Mesothelial cell of epicardium (in vitro differentiated cells): ENCODE data around the gene GSDMA. TPM values are rescaled to one million over a fixed set of nuclear protein-coding genes. Genes with fewer than 3 reads are reported as not detected.
A peak's percentile ranks its signal among the peaks of the same experiment; 100 is the strongest.

Experiments used
- DNase-seq, 2 experiments: peaks; one replicate each; pipeline ENCODE4 v3.0.0; 2021; ENCODE audit warnings: low spot score in 2 of 2; ENCODE audit not compliant: unreplicated experiment in 2 of 2
- H3K27ac Mint-ChIP-seq: 2 replicates; pipeline ENCODE4 v1.8.0; 2021; ENCODE audit warnings: mixed read lengths
- H3K27me3 Mint-ChIP-seq: 2 replicates; pipeline ENCODE4 v1.8.0; 2021; ENCODE audit warnings: low read depth, mixed read lengths
- H3K36me3 Mint-ChIP-seq: 2 replicates; pipeline ENCODE4 v1.8.0; 2021; ENCODE audit warnings: mixed read lengths
- H3K4me1 Mint-ChIP-seq: 2 replicates; pipeline ENCODE4 v1.8.0; 2021; ENCODE audit warnings: mixed read lengths
- H3K4me3 Mint-ChIP-seq: 2 replicates; pipeline ENCODE4 v1.8.0; 2021; ENCODE audit warnings: mild to moderate bottlenecking, moderate library complexity, mixed read lengths
- H3K9me3 Mint-ChIP-seq: 2 replicates; pipeline ENCODE4 v1.8.0; 2021; ENCODE audit warnings: mixed read lengths
- total RNA-seq: library from RNA; stranded (reverse); gene quantifications from 3 replicates; pipeline ENCODE4 v1.2.1, GENCODE V29; 2021
- TF ChIP-seq, protein P1 (sequence below): fragments of 200-600 bp; sonication (generic); IDR thresholded peaks from one replicate; pipeline ENCODE4 v1.5.0; 2021; ENCODE audit warnings: antibody characterized with exemption; ENCODE audit not compliant: unreplicated experiment

The GSDMA gene
- total RNA-seq, 1 donor from 2014 or later = not detected

GRCh38 chr17:39924691-39925055, 38.1 kb upstream of the GSDMA start:
- Mint-ChIP-seq H3K36me3 (peaks cover 14% of the 10 kb centered on the region), H3K27ac (peak overlapping the region; percentile 65), H3K4me1 (peaks cover 43% of the 10 kb centered on the region), H3K4me3 (peak overlapping the region; percentile 12), H3K27me3 (no peaks in the 10 kb centered on the region), H3K9me3 (no peaks in the 10 kb centered on the region)
- TF ChIP-seq, protein P1, sequence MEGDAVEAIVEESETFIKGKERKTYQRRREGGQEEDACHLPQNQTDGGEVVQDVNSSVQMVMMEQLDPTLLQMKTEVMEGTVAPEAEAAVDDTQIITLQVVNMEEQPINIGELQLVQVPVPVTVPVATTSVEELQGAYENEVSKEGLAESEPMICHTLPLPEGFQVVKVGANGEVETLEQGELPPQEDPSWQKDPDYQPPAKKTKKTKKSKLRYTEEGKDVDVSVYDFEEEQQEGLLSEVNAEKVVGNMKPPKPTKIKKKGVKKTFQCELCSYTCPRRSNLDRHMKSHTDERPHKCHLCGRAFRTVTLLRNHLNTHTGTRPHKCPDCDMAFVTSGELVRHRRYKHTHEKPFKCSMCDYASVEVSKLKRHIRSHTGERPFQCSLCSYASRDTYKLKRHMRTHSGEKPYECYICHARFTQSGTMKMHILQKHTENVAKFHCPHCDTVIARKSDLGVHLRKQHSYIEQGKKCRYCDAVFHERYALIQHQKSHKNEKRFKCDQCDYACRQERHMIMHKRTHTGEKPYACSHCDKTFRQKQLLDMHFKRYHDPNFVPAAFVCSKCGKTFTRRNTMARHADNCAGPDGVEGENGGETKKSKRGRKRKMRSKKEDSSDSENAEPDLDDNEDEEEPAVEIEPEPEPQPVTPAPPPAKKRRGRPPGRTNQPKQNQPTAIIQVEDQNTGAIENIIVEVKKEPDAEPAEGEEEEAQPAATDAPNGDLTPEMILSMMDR = no peak
- DNase-seq = no peak

GRCh38 chr17:39925282-39926134, 37.3 kb upstream of the GSDMA start:
- peak overlapping the region; percentile 82 for H3K4me3 Mint-ChIP-seq
- no peak for DNase-seq

DNA sequence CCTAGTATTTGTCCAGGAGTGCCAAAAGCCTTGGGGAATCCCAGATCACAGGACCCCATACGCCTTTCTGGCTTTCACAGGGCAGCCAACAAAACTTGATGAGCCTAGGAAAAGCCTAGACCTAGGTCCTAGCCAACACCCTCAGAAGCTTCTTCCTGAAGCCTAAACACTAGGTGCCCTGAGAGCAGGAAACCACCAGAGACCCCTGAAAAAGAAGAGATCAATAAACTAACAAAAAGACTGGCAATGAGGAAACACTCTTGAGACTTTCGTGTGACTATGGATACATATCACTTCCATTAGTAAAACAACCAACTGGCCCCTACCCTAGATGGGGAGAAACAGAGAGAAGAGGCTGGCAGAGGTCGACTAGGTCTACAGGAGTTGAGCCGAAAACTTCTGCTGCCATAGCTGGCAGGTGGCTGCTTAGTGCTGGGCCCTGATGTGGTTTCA, 36.6 kb upstream of the GSDMA start:
- Mint-ChIP-seq H3K27ac (peak overlapping the region; percentile 84), H3K4me3 (peak overlapping the region; percentile 82), H3K4me1 (peaks cover 43% of the 10 kb centered on the region), H3K9me3 (no peaks in the 10 kb centered on the region), H3K27me3 (no peaks in the 10 kb centered on the region), H3K36me3 (peaks cover 14% of the 10 kb centered on the region)
- DNase-seq = no peak
- TF ChIP-seq, protein P1 = no peak

More at GRCh38 chr17:39925282-39926134, 37.3 kb upstream of the GSDMA start:
- Mint-ChIP-seq H3K36me3 (peaks cover 14% of the 10 kb centered on the region), H3K4me1 (peaks cover 43% of the 10 kb centered on the region), H3K9me3 (no peaks in the 10 kb centered on the region), H3K27ac (peak overlapping the region; percentile 84), H3K27me3 (no peaks in the 10 kb centered on the region)
- TF ChIP-seq, protein P1 = no peak

GRCh38 chr17:39926588-39927100, 36.2 kb upstream of the GSDMA start:
- peak in 1 of 2 experiments; percentile 55 for DNase-seq

GRCh38 chr17:39927101-39927928, 35.5 kb upstream of the GSDMA start, which contains the start of the genes LRRC3C and ORMDL3:
LRRC3C (plus strand) TSS chr17:39927732; CDS start chr17:39941524, 13,792 bp downstream.
ORMDL3 (minus strand) TSS chr17:39927601; CDS start chr17:39924203, 3,398 bp downstream.
- H3K36me3 Mint-ChIP-seq = peaks cover 9% of the 10 kb centered on the region
- H3K4me3 Mint-ChIP-seq = peak within 1 kb of the TSS; percentile 82
- no peaks in the 10 kb centered on the region for H3K9me3 Mint-ChIP-seq
- H3K4me1 Mint-ChIP-seq = peaks cover 43% of the 10 kb centered on the region
- peak; percentile 90 to 97 for DNase-seq
- H3K27ac Mint-ChIP-seq = peak within 1 kb of the TSS; percentile 96
- TF ChIP-seq, protein P1 = no peak
- H3K27me3 Mint-ChIP-seq = no peaks in the 10 kb centered on the region

More at GRCh38 chr17:39926588-39927100, 36.2 kb upstream of the GSDMA start:
- peak overlapping the region; percentile 82 for H3K4me3 Mint-ChIP-seq
- peaks cover 43% of the 10 kb centered on the region for H3K4me1 Mint-ChIP-seq
- no peaks in the 10 kb centered on the region for H3K9me3 Mint-ChIP-seq
- no peaks in the 10 kb centered on the region for H3K27me3 Mint-ChIP-seq
- H3K36me3 Mint-ChIP-seq = peaks cover 14% of the 10 kb centered on the region
- TF ChIP-seq, protein P1 = no peak
- peak overlapping the region; percentile 84 for H3K27ac Mint-ChIP-seq
